Smooth muscle cell (in vitro differentiated cells): ENCODE results near the gene EMILIN3. TPM values are rescaled to one million over a fixed set of nuclear protein-coding genes. Genes with fewer than 3 reads are reported as not detected.

Experiments
- DNase-seq: peaks from one replicate; lab custom pipeline; 2025; ENCODE audit not compliant: unreplicated experiment; lab: John Stamatoyannopoulos, UW
- H2AFZ ChIP-seq: fragments of 200-600 bp; sonication (generic); 2 replicates; pipeline ENCODE4 v1.6.0; 2016; ENCODE audit warnings: antibody characterized with exemption, low read depth, mild to moderate bottlenecking
- H3F3A ChIP-seq: fragments of 200-600 bp; sonication (generic); 2 replicates; pipeline ENCODE4 v1.6.0; 2017; ENCODE audit warnings: antibody characterized with exemption, low read depth
- H3K27ac ChIP-seq: fragments of 200-600 bp; sonication (generic); 2 replicates; pipeline ENCODE4 v1.5.1; 2016; ENCODE audit warnings: low read depth, mild to moderate bottlenecking
- H3K27me3 ChIP-seq: fragments of 200-600 bp; sonication (generic); 2 replicates; pipeline ENCODE4 v1.6.1; 2016; ENCODE audit warnings: low read depth, mild to moderate bottlenecking
- H3K36me3 ChIP-seq: fragments of 200-600 bp; sonication (generic); 2 replicates; pipeline ENCODE4 v1.5.1; 2016; ENCODE audit warnings: low read depth
- H3K4me1 ChIP-seq: fragments of 200-600 bp; sonication (generic); 2 replicates; pipeline ENCODE4 v1.5.1; 2016; ENCODE audit warnings: low read depth
- H3K4me2 ChIP-seq: fragments of 200-600 bp; sonication (generic); 2 replicates; pipeline ENCODE4 v1.6.0; 2016; ENCODE audit warnings: mild to moderate bottlenecking
- H3K4me3 ChIP-seq: fragments of 200-600 bp; sonication (generic); 2 replicates; pipeline ENCODE4 v1.5.1; 2016; ENCODE audit warnings: mild to moderate bottlenecking
- H3K79me2 ChIP-seq: fragments of 200-600 bp; sonication (generic); 2 replicates; pipeline ENCODE4 v1.6.0; 2016; ENCODE audit warnings: low read depth, mild to moderate bottlenecking
- H3K9ac ChIP-seq: fragments of 200-600 bp; sonication (generic); 2 replicates; pipeline ENCODE4 v1.6.0; 2016; ENCODE audit warnings: low read depth
- H3K9me3 ChIP-seq: fragments of 200-600 bp; sonication (generic); replicated peaks from 2 replicates; pipeline ENCODE4 v1.5.1; 2016; ENCODE audit warnings: low read depth
- H4K20me1 ChIP-seq: fragments of 200-600 bp; sonication (generic); 2 replicates; pipeline ENCODE4 v1.6.0; 2016; ENCODE audit warnings: low read depth
- CTCF ChIP-seq: fragments of 200-600 bp; sonication (generic); IDR thresholded peaks from 2 replicates; pipeline ENCODE4 v1.5.1; 2017; ENCODE audit warnings: borderline replicate concordance, mild to moderate bottlenecking, antibody characterized with exemption; ENCODE audit not compliant: insufficient read depth, poor library complexity, severe bottlenecking
- WGBS: methylation state at CpG from one replicate; pipeline ENCODE4 v1.1.7; 2016; ENCODE audit warnings: low lambda C conversion rate; 5-methylcytosine and 5-hydroxymethylcytosine counted together
- polyA plus RNA-seq: library from polyadenylated mRNA; unstranded; fragments of >200 nt; fragmentation: Nextera tagmentation; extraction: Ambion mirVana; gene quantifications from 2 replicates; pipeline ENCODE4 v1.2.1, GENCODE V29; 2016
- total RNA-seq: library from RNA; depleted of rRNA; stranded (reverse); fragments of >200 nt; gene quantifications from 2 replicates; pipeline ENCODE4 v1.2.3, GENCODE V29; 2014

The EMILIN3 gene
- total and polyA plus RNA-seq, 2 experiments from 2014 or later = 0.18 to 0.36 TPM

GRCh38 chr20:41355598-41356203 lies 10.9 kb downstream of the EMILIN3 start:
- no peak overlapping the region for H3K4me2 ChIP-seq
- H3K27ac ChIP-seq = no peak overlapping the region
- no peak for TF ChIP-seq CTCF
- no peak overlapping the region for H3K9ac ChIP-seq
- no peaks in the 10 kb centered on the region for H3K79me2 ChIP-seq
- DNase-seq = no peak
- H2AFZ ChIP-seq = no peak overlapping the region
- no peaks in the 10 kb centered on the region for H3K36me3 ChIP-seq
- no peaks in the 10 kb centered on the region for H3K9me3 ChIP-seq
- no peaks in the 10 kb centered on the region for H3K27me3 ChIP-seq
- 98% methylated on average over 7 of the region's 7 CpGs for WGBS
- H4K20me1 ChIP-seq = no peaks in the 10 kb centered on the region
- H3K4me3 ChIP-seq = no peak overlapping the region
- no peaks in the 10 kb centered on the region for H3K4me1 ChIP-seq
- H3F3A ChIP-seq = no peaks in the 10 kb centered on the region

GRCh38 chr20:41355192-41355591 lies 11.4 kb downstream of the EMILIN3 start:
- H4K20me1 ChIP-seq = no peaks in the 10 kb centered on the region
- H3K79me2 ChIP-seq = no peaks in the 10 kb centered on the region
- H3K27ac ChIP-seq = no peak overlapping the region
- no peak overlapping the region for H2AFZ ChIP-seq
- no peak overlapping the region for H3K4me3 ChIP-seq
- DNase-seq = no peak
- no peak for TF ChIP-seq CTCF
- H3F3A ChIP-seq = no peaks in the 10 kb centered on the region
- H3K36me3 ChIP-seq = no peaks in the 10 kb centered on the region
- H3K4me1 ChIP-seq = no peaks in the 10 kb centered on the region
- H3K27me3 ChIP-seq = no peaks in the 10 kb centered on the region
- H3K4me2 ChIP-seq = no peak overlapping the region
- no peak overlapping the region for H3K9ac ChIP-seq
- 100% methylated on average over 3 of the region's 3 CpGs for WGBS
- H3K9me3 ChIP-seq = no peaks in the 10 kb centered on the region

GRCh38 chr20:41353530-41353929 lies 13.1 kb downstream of the EMILIN3 start:
- H3K4me1 ChIP-seq = no peaks in the 10 kb centered on the region
- H3F3A ChIP-seq = no peaks in the 10 kb centered on the region
- no peak for TF ChIP-seq CTCF
- no peaks in the 10 kb centered on the region for H3K36me3 ChIP-seq
- no peak overlapping the region for H3K9ac ChIP-seq
- DNase-seq = no peak
- no peak overlapping the region for H3K27ac ChIP-seq
- H3K27me3 ChIP-seq = no peaks in the 10 kb centered on the region
- H3K4me3 ChIP-seq = no peak overlapping the region
- no peak overlapping the region for H3K4me2 ChIP-seq
- H3K9me3 ChIP-seq = no peaks in the 10 kb centered on the region
- H3K79me2 ChIP-seq = no peaks in the 10 kb centered on the region
- no peaks in the 10 kb centered on the region for H4K20me1 ChIP-seq
- no peak overlapping the region for H2AFZ ChIP-seq

- no peak for DNase-seq
- 92% methylated on average over 5 of the region's 5 CpGs for WGBS
- Histone ChIP-seq H3K9ac (no peak overlapping the region), H3K4me2 (no peak overlapping the region), H3K27me3 (no peaks in the 10 kb centered on the region), H2AFZ (no peak overlapping the region), H3K36me3 (no peaks in the 10 kb centered on the region), H3K4me3 (no peak overlapping the region), H4K20me1 (no peaks in the 10 kb centered on the region), H3K79me2 (no peaks in the 10 kb centered on the region), H3K9me3 (no peaks in the 10 kb centered on the region), H3K27ac (no peak overlapping the region), H3F3A (no peaks in the 10 kb centered on the region), H3K4me1 (no peaks in the 10 kb centered on the region)
- TF ChIP-seq CTCF = no peak
Observed at GRCh38 chr20:41352666-41353065, 14.0 kb downstream of the EMILIN3 start.
